NOMO-1 treated with dmso at 0.1 percent for 144 hours (cell line): ENCODE measurements around the gene AFP.

ENCODE experiments used
- DNase-seq: peaks from one replicate; lab custom pipeline; 2025; ENCODE audit not compliant: unreplicated experiment; lab: John Stamatoyannopoulos, UW

AFP gene

GRCh38 chr4:73413294-73413755, 22.7 kb upstream of the AFP start:
- no peak for DNase-seq

GRCh38 chr4:73414936-73415271, 21.1 kb upstream of the AFP start:
- DNase-seq, result no peak

GRCh38 chr4:73415807-73416238, 20.2 kb upstream of the AFP start:
- DNase-seq, result no peak

- DNase-seq, result no peak
Observed at GRCh38 chr4:73416423-73417087, 19.5 kb upstream of the AFP start.

GRCh38 chr4:73417342-73417741, 18.7 kb upstream of the AFP start:
- no peak for DNase-seq

DNA sequence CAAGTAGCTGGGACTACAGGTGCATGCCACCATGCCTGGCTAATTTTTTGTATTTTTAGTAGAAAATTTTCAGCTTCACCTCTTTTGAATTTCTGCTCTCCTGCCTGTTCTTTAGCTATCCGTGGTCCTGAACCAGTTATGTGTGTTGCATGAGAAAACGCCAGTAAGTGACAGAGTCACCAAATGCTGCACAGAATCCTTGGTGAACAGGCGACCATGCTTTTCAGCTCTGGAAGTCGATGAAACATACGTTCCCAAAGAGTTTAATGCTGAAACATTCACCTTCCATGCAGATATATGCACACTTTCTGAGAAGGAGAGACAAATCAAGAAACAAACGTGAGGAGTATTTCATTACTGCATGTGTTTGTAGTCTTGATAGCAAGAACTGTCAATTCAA, 18.0 kb upstream of the AFP start:
- DNase-seq, result no peak

GRCh38 chr4:73418677-73419076, 17.3 kb upstream of the AFP start:
- DNase-seq, result no peak

DNA sequence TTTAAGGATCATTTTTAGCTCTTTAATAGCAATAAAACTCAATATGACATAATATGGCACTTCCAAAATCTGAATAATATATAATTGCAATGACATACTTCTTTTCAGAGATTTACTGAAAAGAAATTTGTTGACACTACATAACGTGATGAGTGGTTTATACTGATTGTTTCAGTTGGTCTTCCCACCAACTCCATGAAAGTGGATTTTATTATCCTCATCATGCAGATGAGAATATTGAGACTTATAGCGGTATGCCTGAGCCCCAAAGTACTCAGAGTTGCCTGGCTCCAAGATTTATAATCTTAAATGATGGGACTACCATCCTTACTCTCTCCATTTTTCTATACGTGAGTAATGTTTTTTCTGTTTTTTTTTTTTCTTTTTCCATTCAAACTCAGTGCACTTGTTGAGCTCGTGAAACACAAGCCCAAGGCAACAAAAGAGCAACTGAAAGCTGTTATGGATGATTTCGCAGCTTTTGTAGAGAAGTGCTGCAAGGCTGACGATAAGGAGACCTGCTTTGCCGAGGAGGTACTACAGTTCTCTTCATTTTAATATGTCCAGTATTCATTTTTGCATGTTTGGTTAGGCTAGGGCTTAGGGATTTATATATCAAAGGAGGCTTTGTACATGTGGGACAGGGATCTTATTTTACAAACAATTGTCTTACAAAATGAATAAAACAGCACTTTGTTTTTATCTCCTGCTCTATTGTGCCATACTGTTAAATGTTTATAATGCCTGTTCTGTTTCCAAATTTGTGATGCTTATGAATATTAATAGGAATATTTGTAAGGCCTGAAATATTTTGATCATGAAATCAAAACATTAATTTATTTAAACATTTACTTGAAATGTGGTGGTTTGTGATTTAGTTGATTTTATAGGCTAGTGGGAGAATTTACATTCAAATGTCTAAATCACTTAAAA, 16.6 kb upstream of the AFP start:
- DNase-seq, result no peak

- no peak for DNase-seq
Observed at GRCh38 chr4:73420615-73421014, 15.4 kb upstream of the AFP start.

- DNase-seq, result no peak
Observed at GRCh38 chr4:73421708-73422457, 14.1 kb upstream of the AFP start.

GRCh38 chr4:73422458-73422752, 13.6 kb upstream of the AFP start:
- no peak for DNase-seq

GRCh38 chr4:73423184-73423583, 12.8 kb upstream of the AFP start:
- no peak for DNase-seq

DNA sequence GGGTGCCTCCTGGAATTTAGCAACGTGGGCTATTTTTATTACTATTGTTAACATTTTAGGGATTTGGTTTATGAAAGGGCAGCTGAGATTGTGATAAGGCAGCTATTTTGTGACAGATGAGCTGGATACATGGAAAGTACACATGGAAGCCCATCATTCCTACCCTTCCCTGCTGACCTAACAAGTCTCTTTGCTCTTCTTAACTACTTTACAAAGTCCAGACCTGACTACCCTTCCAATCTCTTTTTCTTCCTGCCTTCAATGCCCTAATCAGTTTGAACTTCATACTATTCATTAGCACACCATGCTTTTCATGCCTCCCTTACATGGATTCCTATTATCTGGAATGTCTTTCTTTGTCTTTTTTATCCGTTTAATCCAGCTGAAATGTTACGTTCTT, 9.4 kb upstream of the AFP start:
- DNase-seq, result no peak

- no peak for DNase-seq
Observed at GRCh38 chr4:73429118-73429517, 6.9 kb upstream of the AFP start.

DNA sequence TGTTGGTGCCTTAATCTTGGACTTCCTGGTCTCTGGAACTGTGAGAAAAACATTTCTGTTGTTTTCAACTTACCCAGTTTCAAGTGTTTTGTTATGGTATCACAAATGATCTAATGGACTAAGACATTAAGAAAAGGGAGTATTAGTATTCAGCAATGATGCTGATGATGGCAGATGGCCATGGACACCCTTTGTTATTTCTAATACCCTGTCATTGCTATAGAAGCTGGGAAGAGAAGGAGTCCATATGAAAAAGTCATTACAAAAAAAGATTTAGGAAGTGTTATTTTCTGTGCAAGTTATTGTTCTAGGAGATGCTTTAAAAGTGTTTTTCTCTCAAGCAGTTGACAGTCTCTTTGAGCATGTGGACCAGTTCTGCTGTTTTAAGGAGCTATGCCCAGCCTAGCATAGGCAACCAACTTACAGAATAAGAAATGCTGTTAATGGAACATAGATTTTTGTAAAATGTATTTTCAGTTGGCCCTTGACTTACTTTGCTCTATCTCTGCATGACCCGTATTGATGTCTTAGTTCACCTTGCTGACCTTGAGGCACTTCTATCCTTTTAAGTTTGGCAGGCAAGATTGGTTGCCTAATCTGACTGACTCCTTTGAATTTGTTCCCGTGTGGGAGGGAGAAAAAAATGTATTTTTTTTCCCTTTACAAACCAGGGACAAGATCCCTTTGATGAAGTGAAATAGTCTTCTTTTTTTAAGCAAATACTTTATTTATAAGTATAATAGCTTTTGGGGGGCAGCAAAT, 6.0 kb upstream of the AFP start:
- no peak for DNase-seq

DNA sequence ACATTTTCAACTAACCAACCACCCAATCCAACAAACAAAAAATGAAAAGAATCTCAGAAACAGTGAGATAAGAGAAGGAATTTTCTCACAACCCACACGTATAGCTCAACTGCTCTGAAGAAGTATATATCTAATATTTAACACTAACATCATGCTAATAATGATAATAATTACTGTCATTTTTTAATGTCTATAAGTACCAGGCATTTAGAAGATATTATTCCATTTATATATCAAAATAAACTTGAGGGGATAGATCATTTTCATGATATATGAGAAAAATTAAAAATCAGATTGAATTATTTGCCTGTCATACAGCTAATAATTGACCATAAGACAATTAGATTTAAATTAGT, 4.2 kb upstream of the AFP start:
- DNase-seq, result no peak

- DNase-seq, result no peak
Observed at GRCh38 chr4:73432169-73433000, 3.6 kb upstream of the AFP start.

- no peak for DNase-seq
Observed at GRCh38 chr4:73433140-73433539, 2.9 kb upstream of the AFP start.

GRCh38 chr4:73434311-73434710, 1.7 kb upstream of the AFP start:
- no peak for DNase-seq
